Body of pancreas (tissue), 4 donors: ENCODE data around the gene DENND4A. TPM values are rescaled to one million over a fixed set of nuclear protein-coding genes. Genes with fewer than 3 reads are reported as not detected.

Experiments used
- ATAC-seq: fragments of 150-250 bp; one replicate; pipeline ENCODE4 v1.9.1; 2016
- DNase-seq, 4 donors: peaks; one replicate each; pipeline ENCODE4 v3.0.0-alpha.2; 2019
- H3K27ac ChIP-seq, 4 donors: fragments of 200-600 bp; sonication (generic); 1 replicate in 3 of 4; 2 replicates in 1 of 4; pipeline versions ENCODE4 v1.5.1 to v1.6.1; 2016 to 2019; ENCODE audit warnings: mild to moderate bottlenecking in 1 of 4, mixed read lengths in 1 of 4, moderate library complexity in 1 of 4
- H3K27me3 ChIP-seq, 2 donors: fragments of 200-600 bp; sonication (generic); one replicate each; pipeline ENCODE4 v1.6.0; 2016; ENCODE audit warnings: mild to moderate bottlenecking in 1 of 2
- H3K36me3 ChIP-seq, 2 donors: fragments of 200-600 bp; sonication (generic); replicated peaks in 1 of 2; 2 replicates each; pipeline ENCODE4 v1.5.1; 2016; ENCODE audit warnings: low read depth in 2 of 2; ENCODE audit not compliant: insufficient read depth in 1 of 2
- H3K4me1 ChIP-seq: fragments of 200-600 bp; sonication (generic); one replicate; pipeline ENCODE4 v1.6.0; 2016
- H3K4me3 ChIP-seq, 2 donors: fragments of 200-600 bp; sonication (generic); 1 replicate in 1 of 2; 2 replicates in 1 of 2; pipeline ENCODE4 v1.5.1; 2016 to 2019
- H3K9me3 ChIP-seq, 3 donors: fragments of 200-600 bp; sonication (generic); 1 replicate in 2 of 3; 2 replicates in 1 of 3; pipeline ENCODE4 v1.5.1; 2016
- CTCF ChIP-seq, 7 experiments: fragments of 450-650 bp in 4 of 7; fragments of 200-600 bp in 3 of 7; sonication (generic) in 3 of 7; IDR thresholded peaks; one replicate each; pipeline ENCODE4 v1.5.1; 2016 to 2019; ENCODE audit warnings: antibody characterized with exemption in 7 of 7
- POLR2A ChIP-seq, 3 donors: fragments of 450-650 bp; IDR thresholded peaks; one replicate each; pipeline ENCODE4 v1.6.1; 2016; ENCODE audit warnings: antibody characterized with exemption in 3 of 3, mild to moderate bottlenecking in 2 of 3
- WGBS, 2 donors: methylation state at CpG; one replicate each; pipeline ENCODE4 v1.1.5; 2017; 5-methylcytosine and 5-hydroxymethylcytosine counted together
- intact Hi-C: fragments of 100-400 bp; cut with DNase I; formaldehyde crosslinking; loops from one replicate; pipeline ENCODE4 v1.15.1; 2023
- total RNA-seq, 2 donors: library from RNA; depleted of rRNA; stranded (reverse); fragments of >200 nt; gene quantifications; one replicate each; pipeline ENCODE4 v1.1.0, GENCODE V29; 2016

Gene DENND4A
- total RNA-seq, 2 donors from 2014 or later = 45.7 to 59.3 TPM

GRCh38 chr15:65795663-65796216, 3.6 kb upstream of the DENND4A start:
- DNase-seq (no peak), ATAC-seq (no peak)
- intact Hi-C loops = no loop called here
- Histone ChIP-seq H3K27ac (no peak overlapping the region), H3K4me1 (peaks cover 13% of the 10 kb centered on the region), H3K27me3 (no peaks in the 10 kb centered on the region), H3K9me3 (no peaks in the 10 kb centered on the region), H3K36me3 (no peaks in the 10 kb centered on the region), H3K4me3 (no peak overlapping the region)
- WGBS, 2 donors = 70 to 73% methylated on average over 3 of the region's 3 CpGs
- TF ChIP-seq POLR2A (IDR thresholded peaks at IDR 0.05) = no peak
- no peak for TF ChIP-seq CTCF (IDR thresholded peaks at IDR 0.05)

- H3K27me3 ChIP-seq = no peaks in the 10 kb centered on the region
- no peak overlapping the region for H3K27ac ChIP-seq
- no peak for TF ChIP-seq POLR2A (IDR thresholded peaks at IDR 0.05)
- no peak for TF ChIP-seq CTCF (IDR thresholded peaks at IDR 0.05)
- H3K9me3 ChIP-seq = no peaks in the 10 kb centered on the region
- WGBS, 2 donors = 90 to 96% methylated on average over 2 of the region's 2 CpGs
- H3K36me3 ChIP-seq = no peaks in the 10 kb centered on the region
- no peak for DNase-seq
- no peak overlapping the region for H3K4me3 ChIP-seq
- peaks cover 26% of the 10 kb centered on the region for H3K4me1 ChIP-seq
- intact Hi-C loops = no loop called here
- no peak for ATAC-seq
These were observed 1.7 kb upstream of the DENND4A start for GRCh38 chr15:65793818-65794104.

- TF ChIP-seq CTCF (IDR thresholded peaks at IDR 0.05) (no peak), POLR2A (IDR thresholded peaks at IDR 0.05) (no peak)
- intact Hi-C loops = no loop called here
- Histone ChIP-seq H3K27ac (peak overlapping the region; percentile 94 to 100 (median 98)), H3K4me3 (no peak overlapping the region), H3K9me3 (no peaks in the 10 kb centered on the region), H3K27me3 (no peaks in the 10 kb centered on the region), H3K4me1 (peaks cover 29% of the 10 kb centered on the region), H3K36me3 (no peaks in the 10 kb centered on the region)
- ATAC-seq (no peak), DNase-seq (no peak)
- WGBS, 2 donors = 92 to 93% methylated on average over 13 of the region's 13 CpGs
These were observed 1.1 kb upstream of the DENND4A start for GRCh38 chr15:65792988-65793817.

- Histone ChIP-seq H3K4me3 (peak overlapping the region; percentile 80 to 86), H3K27me3 (no peaks in the 10 kb centered on the region), H3K36me3 (no peaks in the 10 kb centered on the region), H3K4me1 (peaks cover 41% of the 10 kb centered on the region), H3K9me3 (no peaks in the 10 kb centered on the region), H3K27ac (peak overlapping the region; percentile 94 to 100 (median 98))
- 0% methylated on average over 3 to 63 of the region's 69 CpGs for WGBS, 2 donors
- TF ChIP-seq POLR2A (IDR thresholded peaks at IDR 0.05) (peak in 2 of 3 donors; percentile 51 to 58), CTCF (IDR thresholded peaks at IDR 0.05) (no peak)
- DNase-seq = peak; percentile 81 to 89 (median 85)
- peak; percentile 19 for ATAC-seq
- intact Hi-C loops = no loop called here
These were observed 557 bp downstream of the DENND4A start for GRCh38 chr15:65791335-65792137.
